GM19035 (cell line): ENCODE measurements around the gene MAP4K4.
"Not testable (repeated sequence)": the region's sequence is repeated elsewhere in the genome, so short reads cannot be mapped to it uniquely, and the experiment has no call there.

Source experiments
- ATAC-seq: cut with Tn5 transposase; IDR thresholded peaks from one replicate; pipeline ENCODE4 v1.9.1; 2021; ENCODE audit not compliant: unreplicated experiment

The MAP4K4 gene

DNA sequence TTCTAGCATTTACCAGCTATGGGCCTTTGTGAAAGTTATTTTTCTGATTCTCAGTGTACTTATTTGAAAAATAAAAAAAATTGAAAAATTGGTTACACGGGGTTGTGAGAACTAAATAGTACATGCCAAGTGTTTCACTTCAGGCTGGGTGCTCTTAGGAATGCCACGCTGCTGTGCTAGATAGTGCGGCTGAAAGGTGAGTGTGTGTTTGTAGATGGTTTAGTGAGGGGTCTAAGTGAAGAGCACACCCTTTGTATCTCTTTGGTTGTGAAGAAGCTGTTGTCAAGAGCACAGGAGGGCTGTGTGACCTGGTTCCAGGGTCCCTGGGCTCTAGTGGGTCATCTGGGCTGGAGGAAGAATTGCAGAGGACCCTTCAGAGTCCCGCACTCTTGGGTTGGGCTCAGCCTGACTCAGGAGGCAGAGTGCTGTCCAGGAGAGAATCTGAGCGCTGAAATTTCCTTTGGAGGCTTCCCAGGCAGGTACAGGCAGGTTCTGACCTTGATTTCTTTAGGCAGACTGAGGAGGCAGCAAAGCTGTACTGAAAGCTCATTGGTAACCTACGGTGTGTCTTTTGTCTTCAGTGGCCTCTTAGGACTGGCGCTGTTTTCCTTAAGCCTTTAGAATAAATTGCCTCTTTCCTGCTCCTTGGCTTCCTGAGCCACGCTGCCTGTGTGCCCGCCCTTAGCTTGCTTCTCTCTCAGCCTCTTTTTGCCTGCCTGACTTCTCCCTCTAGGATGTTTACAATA lies 44.4 kb downstream of the MAP4K4 start:
- no peak for ATAC-seq

DNA sequence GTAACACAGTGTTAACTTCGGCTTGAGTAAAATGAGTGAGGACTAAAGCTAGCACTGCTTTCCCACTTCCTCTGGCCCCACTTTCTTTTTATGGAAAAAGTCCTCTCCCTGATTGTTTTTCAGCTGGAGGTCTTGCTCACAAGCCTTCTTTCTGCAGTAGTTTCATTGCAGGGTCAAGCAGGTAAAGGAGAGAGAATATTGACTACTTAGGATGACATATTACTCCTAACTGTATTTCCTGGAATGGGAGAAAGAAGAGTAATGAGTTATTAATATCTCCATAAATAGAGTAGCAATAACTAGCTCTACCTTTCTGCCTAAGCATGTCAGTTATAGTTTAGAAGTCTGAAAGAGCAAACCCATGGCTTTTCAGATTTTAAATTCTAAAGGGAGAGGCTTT lies 45.0 kb downstream of the MAP4K4 start:
- ATAC-seq = no peak

DNA sequence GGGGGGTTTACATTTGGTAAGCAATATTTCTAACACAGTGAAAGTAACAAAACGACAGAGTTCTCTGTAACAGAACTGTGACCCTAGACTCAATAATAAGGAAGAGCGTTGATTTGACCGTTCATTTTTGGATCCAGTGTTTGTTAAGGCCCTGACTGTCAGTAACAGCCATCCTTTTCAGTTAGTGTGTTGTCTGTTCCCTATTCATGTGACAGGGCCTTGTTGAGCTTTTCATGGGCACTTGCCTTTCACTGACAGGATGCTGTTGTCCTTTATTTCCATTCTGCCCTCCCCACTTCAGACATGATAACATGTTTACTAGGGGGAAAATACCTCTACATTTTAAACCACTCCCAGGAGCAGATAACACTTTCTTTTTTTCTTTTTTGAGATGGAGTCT lies 45.8 kb downstream of the MAP4K4 start:
- no peak for ATAC-seq

DNA sequence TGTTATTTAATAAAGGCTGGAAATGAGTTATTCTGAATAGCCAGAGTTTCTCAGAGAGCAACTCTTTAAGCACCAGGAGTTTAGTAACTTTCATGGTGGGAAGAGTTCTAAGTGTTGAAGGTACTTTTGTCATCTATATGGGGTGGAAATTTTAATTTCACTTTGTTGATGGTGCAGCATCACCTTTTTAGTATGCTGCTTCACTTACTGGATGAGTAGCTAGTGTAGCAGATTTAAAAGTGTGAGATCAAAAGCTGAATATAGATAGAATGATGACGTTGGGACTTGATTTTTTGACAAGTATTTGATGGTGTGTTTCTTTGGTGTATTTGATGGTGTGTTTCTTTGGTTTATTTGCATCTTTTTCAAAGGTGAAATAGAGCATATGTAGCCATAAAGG lies 47.3 kb downstream of the MAP4K4 start:
- no peak for ATAC-seq

DNA sequence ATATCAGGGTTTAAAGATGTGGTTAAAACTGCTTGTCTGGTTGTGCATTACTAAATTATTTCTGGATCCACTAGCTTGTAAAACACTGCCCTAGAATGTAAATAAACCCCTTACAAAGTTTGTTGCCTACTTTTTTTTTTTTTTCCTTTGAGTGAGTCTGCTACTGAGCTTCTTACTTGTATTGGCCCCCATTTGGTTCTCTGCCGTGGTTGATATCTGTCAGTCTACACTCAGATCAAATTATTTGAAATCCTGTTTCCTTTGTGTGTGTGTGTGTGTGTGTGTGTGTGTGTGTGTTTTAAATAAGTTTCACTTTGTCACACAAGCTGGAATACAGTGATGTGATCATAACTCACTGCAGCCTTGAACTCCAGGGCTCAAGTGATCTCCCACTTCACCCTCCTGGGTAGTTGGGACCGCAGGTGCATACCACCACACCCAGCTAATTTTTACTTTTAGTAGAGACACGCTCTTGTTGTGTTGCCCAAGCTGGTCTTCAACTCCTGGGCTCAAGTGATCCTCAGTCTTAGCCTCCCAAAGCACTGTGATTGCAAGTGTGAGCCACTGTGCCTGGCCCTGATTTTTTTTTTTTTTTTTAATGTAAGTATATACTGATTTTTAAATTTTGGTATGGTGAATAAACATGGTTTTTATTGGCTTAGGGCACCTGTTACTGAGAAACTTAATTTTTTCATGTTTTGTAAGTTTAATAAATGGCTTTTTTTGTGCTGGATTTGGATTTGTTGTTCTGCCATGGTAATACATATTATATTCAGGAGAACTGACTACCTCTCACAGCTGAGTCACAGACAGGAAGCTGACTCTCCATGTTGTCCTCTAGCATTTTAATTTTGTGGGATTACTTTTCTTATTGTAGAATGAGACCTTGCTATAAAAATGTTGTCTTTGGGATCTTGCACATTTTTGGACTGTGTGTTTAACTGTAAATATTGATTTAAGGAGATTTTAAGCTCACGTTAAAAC lies 48.5 kb downstream of the MAP4K4 start:
- ATAC-seq = no peak

DNA sequence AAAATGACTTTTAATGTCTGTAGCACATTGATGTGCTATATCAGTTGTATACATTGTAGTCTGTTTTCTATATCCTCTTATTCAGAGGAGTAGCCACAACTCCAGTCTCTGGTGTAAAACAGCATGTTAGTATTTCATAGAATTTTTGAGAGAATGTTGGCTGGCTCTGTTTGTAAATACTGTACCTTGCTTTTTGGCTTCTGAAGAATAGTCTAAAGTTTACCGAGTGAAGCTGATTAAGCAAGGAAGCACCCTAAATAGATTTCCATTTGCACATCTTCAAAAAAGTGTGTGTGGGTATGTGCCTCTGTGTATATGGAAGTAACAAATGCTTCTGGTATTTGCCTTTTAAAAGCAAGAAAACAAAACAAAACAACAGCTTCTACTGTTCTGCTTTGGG lies 50.5 kb downstream of the MAP4K4 start:
- ATAC-seq = no peak

DNA sequence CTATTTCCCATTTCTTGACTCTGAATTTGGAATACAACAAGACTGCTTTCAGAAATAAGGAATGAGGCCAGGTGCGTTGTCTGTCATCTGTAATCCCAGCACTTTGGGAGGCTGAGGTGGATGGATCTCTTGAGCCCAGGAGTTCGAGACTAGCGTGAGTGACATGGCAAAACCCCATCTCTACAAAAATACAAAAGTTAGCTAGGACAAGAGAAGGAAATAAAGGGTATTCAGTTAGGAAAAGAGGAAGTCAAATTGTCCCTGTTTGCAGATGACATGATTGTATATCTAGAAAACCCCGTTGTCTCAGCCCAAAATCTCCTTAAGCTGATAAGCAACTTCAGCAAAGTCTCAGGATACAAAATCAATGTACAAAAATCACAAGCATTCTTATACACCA lies 51.0 kb downstream of the MAP4K4 start:
- not testable (repeated sequence) for ATAC-seq

DNA sequence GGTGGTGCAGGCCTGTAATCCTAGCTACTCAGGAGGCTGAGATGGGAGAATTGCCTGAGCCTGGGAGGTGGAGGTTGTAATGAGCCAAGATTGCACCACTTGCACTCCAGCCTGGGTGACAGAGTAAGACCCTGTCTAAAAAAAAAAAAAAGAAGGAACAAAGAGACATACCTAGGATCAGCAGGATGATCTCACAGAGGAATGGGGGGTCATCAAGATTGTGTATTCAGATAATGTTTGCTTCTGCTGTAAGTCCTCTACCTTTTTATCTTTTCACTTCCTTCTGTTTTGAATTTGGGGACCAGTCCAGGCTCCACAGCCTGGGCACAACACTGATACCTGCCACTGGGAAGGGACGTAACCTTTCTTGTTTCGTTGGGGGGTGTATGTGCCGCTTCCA lies 53.2 kb downstream of the MAP4K4 start:
- no peak for ATAC-seq

DNA sequence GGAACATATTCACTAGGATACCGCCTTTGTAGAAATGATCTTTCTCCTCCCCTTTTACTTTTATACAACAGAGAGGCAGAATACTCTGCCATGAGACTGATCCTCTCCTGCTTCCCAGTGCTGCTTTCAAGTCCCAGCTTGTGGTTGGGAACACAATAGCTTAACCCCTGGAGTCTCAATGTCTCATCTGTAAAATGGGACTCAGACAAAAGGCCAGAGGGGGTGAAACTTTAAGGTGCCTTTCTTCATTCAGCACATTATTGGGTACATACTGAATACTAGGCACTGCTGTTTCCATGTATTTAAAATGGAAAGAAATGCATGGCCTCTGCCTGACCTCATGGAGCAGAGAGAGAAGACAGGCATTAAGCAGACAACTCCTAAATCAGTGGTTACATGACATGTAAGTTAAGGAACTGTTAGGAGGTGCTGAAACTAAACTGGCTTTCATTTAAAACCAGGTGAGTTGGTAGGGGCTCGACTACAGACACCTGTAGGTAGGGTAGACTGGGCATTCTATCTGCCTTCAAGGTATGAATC lies 53.8 kb downstream of the MAP4K4 start:
- no peak for ATAC-seq

DNA sequence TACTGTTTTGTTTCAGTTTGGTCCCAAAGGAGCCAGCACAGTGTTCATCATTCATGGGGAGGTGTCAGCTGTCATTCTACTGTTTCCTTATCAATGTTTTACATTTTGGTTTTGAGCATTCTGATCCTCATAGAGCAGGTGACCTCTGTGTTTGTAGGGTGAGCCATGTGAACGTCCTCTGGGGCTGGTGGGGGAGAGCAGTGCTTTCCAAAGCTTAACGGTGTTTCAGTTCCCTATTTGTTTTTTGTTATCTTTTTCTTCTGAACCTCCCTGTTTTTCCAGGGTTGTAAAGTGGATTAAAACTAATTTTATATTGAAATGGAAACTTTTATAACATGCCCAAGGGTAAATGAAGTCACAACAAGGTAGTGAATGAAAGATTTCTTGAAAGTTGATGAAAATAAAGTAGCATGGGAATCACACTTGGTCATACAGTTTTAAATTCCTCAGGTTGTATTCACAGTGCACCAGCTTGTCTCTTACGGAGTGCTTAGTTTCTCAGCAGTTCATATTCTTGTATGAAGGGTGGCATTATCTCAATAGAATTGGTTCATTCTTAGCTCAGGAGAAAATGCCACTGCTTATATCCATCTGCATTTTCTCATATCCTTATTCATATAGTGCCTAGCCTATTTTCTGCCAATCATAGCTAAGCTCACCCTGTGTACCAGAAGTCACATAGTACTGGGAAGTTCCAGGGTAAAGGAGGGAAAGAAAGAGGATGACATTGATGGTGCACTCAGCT lies 54.5 kb downstream of the MAP4K4 start:
- ATAC-seq = peak; percentile 63

DNA sequence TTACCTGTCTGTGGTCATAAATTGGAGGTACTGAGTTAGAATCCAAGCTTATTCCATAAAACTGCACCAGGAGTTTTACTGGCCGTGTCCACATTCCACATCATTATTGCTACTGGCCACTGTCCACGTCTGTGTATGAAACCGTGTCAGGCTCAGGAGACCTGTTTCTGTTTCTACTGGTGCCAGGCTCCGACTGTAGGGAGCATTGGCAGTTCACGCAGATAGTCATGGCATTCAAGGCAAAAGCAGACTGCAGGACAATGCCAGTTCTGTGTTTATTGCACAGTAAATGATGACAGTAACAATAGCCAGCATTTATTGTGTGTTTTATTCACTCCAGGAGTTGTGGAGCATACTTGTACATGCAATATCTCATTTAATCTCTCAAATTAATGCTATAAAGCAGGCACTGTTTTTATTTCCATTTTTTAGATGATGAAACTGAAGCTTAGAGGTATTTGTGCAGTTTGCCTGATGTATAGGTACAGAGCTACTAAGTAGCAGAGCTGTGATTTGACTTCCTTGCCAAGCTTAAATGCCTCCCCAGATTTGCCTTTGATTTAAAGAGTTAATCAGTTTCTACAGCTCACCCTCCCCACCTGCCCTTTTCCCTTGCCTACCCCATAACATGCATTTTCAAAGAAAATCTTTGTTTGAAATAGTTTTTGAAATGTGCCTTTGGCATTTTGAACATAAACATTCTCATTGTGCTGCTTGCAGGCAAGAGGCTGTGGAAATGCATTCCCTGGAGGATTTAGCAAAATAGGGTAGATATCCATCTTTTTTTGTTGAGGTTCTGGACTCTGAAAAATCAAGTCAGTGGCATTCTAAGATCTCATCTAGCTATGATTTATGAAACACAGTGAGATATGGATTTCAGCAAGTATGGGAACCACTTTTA lies 55.5 kb downstream of the MAP4K4 start:
- no peak for ATAC-seq

DNA sequence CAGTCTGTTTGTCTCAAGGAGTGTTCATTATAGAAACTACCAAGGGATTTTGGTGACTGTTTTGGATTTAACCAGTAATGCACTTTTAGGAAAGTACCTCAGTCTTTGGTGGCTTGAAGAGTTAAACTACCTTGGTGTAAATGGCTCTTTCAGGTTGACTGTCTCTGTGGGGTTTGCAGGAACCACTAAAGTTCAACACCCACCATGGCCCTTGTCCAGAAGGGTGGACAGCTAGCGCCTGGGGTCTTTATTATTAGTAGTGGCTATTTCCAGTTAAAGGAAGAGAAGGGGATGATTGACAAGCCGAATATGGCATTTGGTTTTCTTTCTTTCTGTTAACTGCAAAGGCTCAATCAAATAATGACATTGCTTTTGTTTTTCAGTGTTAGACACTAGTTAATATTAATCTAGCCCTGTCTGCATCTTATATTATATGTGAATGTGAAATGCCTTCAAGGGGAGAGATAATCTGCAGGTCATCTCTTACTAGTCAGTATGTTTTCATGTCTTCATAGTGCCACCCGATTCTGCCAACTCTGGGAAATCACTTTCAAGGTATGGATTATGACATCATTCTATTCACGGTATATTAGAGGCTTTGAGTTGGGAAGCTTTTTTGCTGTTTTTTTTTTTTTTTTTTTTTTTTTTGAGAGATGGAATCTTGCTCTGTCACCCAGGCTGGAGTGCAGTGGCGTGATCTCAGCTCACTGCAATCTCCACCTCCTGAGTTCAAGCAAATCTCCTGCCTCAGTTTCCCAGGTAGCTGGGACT lies 56.4 kb downstream of the MAP4K4 start:
- ATAC-seq = no peak

DNA sequence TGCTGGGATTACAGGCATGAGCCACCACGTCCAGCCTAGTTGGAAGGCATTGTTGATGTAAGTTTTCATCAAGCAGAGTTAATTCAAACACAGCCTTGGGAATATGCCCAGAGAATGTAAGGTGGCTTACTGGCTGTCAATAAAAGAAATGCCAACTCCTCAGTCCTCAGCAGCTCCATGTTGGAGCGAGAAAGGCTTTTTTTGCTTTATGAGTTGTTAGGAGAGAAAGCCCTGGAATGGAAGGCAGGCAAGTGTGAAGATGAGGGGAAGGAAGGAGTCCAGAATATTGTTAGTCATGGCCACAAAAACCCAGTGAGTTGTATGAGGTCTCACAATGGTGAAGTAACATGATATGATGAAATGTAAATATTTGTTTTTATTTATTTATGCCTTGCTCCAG lies 57.1 kb downstream of the MAP4K4 start:
- no peak for ATAC-seq

DNA sequence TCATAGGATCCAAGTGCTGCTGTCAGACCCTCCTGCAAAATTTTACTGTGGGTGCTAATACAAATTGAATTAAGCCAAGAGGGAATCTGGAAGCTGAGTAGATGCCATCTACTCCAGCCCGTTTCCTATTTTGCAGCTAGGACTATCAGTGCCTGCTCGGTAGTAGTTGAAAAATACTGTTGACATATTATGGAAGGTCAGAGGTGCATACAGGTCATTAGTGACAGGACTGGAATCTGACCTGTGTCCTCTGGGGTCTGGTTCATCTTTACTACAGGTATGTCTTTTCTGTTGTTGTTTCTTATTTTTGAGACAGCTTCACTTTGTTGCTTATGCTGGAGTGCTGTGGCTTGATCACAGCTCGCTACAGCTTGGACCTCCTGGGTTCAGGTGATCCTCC lies 58.8 kb downstream of the MAP4K4 start:
- ATAC-seq = no peak

DNA sequence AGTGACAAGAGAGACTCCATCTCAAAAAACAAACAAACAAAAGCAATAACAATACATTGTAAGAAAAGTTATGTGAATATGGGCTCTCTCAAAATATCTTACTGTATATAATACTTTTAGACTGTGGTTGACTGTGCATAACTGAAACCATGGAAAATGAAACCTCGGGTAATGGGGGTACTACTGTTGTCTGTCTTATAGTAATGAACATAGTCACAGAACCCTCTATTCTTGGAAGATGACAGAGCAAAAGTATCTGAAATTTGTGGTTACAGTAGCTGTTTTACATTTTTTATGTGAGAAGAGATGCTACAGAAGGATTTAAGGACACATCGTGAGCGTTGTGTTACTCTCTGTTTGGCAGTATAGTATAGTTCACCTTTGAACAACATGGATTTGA lies 60.5 kb downstream of the MAP4K4 start:
- ATAC-seq = peak; percentile 45

DNA sequence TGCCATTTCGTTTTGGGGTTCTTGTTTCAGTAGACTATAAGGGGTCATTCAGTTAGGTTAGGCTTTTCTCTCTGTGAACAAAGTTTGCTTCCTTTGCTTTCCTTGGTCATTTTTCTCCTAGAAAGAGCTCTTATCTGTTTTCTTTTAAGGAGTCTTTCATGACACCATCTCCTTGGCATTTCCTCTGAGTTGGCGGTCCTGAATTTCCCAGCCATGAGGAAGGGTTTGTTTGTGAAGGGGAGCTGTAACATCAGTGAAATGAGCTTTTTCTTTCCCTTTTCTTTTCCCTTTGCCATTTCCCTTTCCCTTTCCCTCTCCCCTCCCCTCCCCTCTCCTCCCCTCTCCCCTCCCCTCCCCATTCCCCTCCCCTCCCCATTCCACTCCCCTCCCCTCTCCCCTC lies 61.7 kb downstream of the MAP4K4 start:
- ATAC-seq = no peak

DNA sequence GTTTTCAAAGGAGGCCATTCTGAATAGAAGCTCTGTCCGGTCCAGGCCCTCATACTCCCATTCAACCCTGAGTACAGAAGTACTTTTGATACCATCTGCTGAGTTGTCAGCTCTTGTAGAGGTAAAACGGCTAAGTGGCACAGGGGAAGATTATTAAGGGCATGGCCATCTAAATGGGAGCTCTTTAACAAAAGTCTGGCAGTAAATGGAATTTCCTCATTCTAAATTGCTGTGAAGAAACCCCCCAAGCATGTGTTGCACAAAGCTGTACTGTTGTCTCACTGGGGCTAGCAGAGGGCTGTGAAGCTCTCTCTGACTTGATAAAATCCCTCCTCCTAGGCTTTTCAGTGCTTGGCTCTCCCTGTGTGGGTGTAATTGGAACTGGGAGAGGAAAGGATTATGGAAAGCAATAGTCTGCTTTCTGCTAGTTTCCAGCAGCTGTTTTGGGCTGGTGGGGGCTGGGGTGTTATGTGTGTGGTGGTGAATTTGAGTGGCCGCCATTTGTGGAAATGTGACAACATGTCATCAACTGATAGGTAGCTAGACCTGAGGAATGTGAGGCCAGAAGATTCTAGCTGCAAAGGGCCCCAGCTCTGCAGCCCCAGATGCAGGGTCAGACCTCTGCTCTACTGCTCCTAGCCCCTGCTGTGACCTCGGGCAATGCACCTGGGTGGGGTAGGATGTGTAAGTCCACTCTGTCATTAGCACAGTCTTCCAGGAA lies 65.1 kb downstream of the MAP4K4 start:
- no peak for ATAC-seq

DNA sequence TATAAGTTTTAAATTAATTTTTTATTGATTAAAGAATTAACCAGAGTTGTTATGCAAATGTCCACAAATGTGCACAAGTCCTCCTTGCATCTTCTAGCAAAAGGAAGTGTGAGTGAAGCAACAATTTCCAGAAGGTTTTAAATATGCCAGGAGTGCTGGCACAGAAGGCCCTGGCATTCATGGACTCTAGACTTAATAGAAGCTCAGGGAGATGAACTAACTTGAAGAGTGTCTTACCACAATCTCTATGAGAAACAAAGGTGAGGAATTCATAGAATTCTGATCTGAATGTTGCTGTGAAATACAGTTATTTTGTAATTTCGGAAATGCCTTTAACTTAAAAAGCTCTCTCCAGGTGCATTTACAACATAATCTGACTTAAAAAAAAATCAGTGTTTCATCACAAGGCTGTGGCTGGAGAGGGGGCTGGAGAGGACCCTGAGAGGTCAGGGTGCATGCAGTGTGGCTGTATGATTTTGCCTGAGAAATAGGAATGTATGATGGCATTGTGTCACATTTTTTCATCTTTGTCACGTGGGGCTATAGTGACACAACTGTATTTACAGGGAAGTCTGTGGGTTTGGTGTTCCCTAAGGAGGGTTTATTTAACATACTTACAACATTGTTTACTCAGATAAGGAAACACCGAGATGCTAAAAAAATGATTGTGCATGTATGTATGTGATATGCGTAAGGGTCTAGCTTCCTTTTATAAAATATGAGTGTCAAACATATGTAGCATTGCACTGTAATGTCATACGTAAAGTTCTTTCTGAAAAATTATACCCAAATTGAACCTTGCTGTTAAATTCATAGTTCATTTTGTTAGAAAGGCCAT lies 66.2 kb downstream of the MAP4K4 start:
- no peak for ATAC-seq
